ENCODE results near the gene ANKRD12. TPM values are rescaled to one million over a fixed set of nuclear protein-coding genes. Genes with fewer than 3 reads are reported as not detected.

ANKRD12 gene
- total RNA-seq, 1 experiment from 2014 or later: 30.7 TPM

DNA sequence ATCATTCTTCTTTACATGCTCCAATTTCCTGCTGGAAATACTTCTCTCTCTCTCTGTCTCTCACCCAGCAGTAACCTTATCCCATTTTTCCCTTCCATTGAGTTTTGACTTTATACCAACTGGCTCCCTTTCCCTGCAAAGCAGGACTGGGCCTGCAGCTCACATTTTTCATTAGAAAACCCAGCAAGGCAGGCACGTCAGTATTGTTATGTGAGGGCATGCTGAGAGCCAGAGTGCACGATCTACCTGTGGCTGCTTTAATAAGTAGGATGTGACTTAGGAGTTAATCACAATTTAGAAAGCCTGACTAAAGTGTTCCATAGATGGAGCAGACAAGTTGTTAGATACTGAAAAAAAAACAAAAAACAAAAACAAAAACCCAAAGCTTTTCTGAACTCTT, 39.2 kb upstream of the ANKRD12 start:
- intact Hi-C loops (cut with micrococcal nuclease; ENCODE audit: unreplicated experiment): no loop called here
- DNase-seq (ENCODE audit: low read depth, low spot score) (no peak), ATAC-seq (no peak)
- Histone ChIP-seq H3K27ac (ENCODE audit: low read length) (no peak overlapping the region), H3K27me3 (ENCODE audit: control insufficient read depth, insufficient read depth, low read length) (no peaks in the 10 kb centered on the region), H3K4me1 (ENCODE audit: control insufficient read depth, insufficient read depth, low read length) (peaks cover 16% of the 10 kb centered on the region), H3K9me3 (ENCODE audit: control insufficient read depth, insufficient read depth, low read depth, low read length) (no peaks in the 10 kb centered on the region), H3K4me3 (ENCODE audit: low read depth in 2 of 2, low read length in 2 of 2) (no peak overlapping the region), H3K36me3 (ENCODE audit: control insufficient read depth, insufficient read depth, low read length) (no peaks in the 10 kb centered on the region; the same call in 1 of the 2 replicates)
- TF ChIP-seq, protein P1, sequence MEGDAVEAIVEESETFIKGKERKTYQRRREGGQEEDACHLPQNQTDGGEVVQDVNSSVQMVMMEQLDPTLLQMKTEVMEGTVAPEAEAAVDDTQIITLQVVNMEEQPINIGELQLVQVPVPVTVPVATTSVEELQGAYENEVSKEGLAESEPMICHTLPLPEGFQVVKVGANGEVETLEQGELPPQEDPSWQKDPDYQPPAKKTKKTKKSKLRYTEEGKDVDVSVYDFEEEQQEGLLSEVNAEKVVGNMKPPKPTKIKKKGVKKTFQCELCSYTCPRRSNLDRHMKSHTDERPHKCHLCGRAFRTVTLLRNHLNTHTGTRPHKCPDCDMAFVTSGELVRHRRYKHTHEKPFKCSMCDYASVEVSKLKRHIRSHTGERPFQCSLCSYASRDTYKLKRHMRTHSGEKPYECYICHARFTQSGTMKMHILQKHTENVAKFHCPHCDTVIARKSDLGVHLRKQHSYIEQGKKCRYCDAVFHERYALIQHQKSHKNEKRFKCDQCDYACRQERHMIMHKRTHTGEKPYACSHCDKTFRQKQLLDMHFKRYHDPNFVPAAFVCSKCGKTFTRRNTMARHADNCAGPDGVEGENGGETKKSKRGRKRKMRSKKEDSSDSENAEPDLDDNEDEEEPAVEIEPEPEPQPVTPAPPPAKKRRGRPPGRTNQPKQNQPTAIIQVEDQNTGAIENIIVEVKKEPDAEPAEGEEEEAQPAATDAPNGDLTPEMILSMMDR (IDR thresholded peaks at IDR 0.05): no peak
- TF ChIP-seq POLR2AphosphoS5 (IDR thresholded peaks at IDR 0.05; ENCODE audit: low read depth, low read length): no peak
- no peak for TF ChIP-seq SIN3A (IDR thresholded peaks at IDR 0.05; ENCODE audit: borderline replicate concordance, insufficient read depth, low read depth, low read length)
- no peak for TF ChIP-seq REST (IDR thresholded peaks at IDR 0.05; ENCODE audit: insufficient read depth in 1 of 2, low read depth in 2 of 2, low read length in 1 of 2)
- no peak for TF ChIP-seq TCF7L2 (IDR thresholded peaks at IDR 0.05; ENCODE audit: low read depth, low read length)
- BruUV-seq (replicated peaks): no TSS peak
- ChIA-PET POLR2A (no interaction called here), CTCF (no interaction called here)
- in situ Hi-C loops (cut with HindIII; ENCODE audit: low pct_unique_long_range_greater_than_20kb, low sequenced_read_pairs): no loop called here

- DNase-seq (ENCODE audit: low read depth, low spot score) (no peak), ATAC-seq (no peak)
- H3K4me3 ChIP-seq (ENCODE audit: low read depth in 2 of 2, low read length in 2 of 2): no peak overlapping the region
- no peaks in the 10 kb centered on the region for H3K9me3 ChIP-seq (ENCODE audit: control insufficient read depth, insufficient read depth, low read depth, low read length)
- in situ Hi-C loops (cut with HindIII; ENCODE audit: low pct_unique_long_range_greater_than_20kb, low sequenced_read_pairs) (no loop called here), intact Hi-C loops (cut with micrococcal nuclease; ENCODE audit: unreplicated experiment) (no loop called here)
- ChIA-PET CTCF (no interaction called here), POLR2A (interaction anchor here (0.5 kb wide), 1 partner anchor 18 kb away, joined by 3 read pairs; no protein-coding TSS in a partner anchor)
- no peak overlapping the region; the same call in 1 of the 2 replicates for H3K27ac ChIP-seq (ENCODE audit: low read length)
- no TSS peak for BruUV-seq (replicated peaks)
- TF ChIP-seq POLR2AphosphoS5 (IDR thresholded peaks at IDR 0.05; ENCODE audit: low read depth, low read length) (no peak), SIN3A (IDR thresholded peaks at IDR 0.05; ENCODE audit: borderline replicate concordance, insufficient read depth, low read depth, low read length) (no peak)
- TF ChIP-seq, protein P1 (IDR thresholded peaks at IDR 0.05): no peak
- peaks cover 5% of the 10 kb centered on the region for H3K36me3 ChIP-seq (ENCODE audit: control insufficient read depth, insufficient read depth, low read length)
- no peaks in the 10 kb centered on the region for H3K27me3 ChIP-seq (ENCODE audit: control insufficient read depth, insufficient read depth, low read length)
- H3K4me1 ChIP-seq (ENCODE audit: control insufficient read depth, insufficient read depth, low read length): peaks cover 28% of the 10 kb centered on the region
Observed at GRCh38 chr18:9100796-9101195, 35.8 kb upstream of the ANKRD12 start.
